ENCODE data around the gene PCDH9.
"Not testable (repeated sequence)": the region's sequence is repeated elsewhere in the genome, so short reads cannot be mapped to it uniquely, and the experiment has no call there.

PCDH9 gene

GRCh38 chr13:66312312-66313087 lies 917.6 kb downstream of the PCDH9 start:
- DNase-seq, result no peak

DNA sequence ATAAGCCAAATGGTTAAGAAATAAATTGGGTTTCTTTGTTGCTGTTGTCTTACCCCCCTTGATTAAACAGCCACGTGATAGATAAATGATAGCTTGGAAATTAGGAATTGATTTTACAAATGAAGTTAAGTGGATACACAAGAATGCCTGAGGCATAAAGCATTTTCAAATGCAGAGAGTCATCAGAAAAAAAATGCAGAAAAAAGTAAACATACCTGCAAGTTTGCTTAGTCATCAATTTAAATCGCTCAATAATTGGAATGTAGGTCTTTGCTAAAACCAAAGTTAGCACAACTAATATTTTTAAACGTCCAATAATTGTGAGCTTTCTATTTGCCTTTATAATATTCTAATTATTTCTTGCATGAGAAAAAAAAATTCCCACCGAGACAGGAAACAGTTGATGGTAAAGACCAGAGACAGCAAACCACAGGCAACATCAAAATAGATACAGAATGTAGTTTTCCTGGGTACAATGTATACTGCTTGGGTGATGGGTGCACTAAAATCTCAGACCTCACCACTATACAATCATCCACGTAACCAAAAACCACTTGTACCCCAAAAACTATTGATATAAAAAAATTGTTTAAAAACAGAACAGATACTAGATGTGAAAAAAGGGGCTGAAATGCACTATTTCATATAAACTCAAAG lies 924.0 kb downstream of the PCDH9 start:
- DNase-seq, result no peak

GRCh38 chr13:66301482-66301881 lies 928.7 kb downstream of the PCDH9 start:
- no peak for DNase-seq

- DNase-seq, result no peak
Observed at GRCh38 chr13:66301006-66301405, 929.1 kb downstream of the PCDH9 start.

DNA sequence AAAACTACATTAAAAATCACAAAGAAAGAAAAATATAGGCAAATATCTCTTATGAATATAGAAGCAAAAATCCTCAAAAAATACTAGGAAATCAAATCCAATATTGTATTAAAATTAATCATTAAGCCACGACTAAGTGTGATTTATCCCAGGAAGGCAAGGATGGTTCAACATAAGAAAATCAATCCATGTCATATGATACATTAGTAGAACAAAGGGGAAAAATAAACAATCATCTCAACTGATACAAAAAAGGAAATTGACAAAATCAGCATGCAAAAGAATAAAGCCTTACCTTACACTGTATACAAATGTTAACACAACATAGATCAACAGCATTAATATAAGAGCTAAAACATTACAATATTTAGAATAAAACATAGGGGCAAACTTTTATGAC lies 933.3 kb downstream of the PCDH9 start:
- DNase-seq, result no peak

DNA sequence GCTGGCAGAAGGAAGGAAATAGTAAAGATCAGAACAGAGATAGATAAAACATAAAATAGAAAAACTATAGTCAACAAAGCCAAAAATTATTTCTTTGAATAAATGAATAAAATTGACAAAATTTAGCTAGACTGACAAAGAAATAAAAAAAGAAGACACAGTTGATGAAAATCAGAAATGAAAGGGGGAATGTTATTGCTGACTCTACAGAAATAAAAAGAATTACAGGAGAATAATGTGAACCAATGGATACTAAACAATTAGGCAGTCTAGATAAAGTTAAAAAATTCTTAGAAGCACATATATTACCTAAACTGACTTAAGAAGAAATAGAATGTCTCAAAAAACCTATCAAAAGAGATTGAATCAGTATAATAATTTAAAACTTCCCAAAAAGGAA lies 933.8 kb downstream of the PCDH9 start:
- no peak for DNase-seq

DNA sequence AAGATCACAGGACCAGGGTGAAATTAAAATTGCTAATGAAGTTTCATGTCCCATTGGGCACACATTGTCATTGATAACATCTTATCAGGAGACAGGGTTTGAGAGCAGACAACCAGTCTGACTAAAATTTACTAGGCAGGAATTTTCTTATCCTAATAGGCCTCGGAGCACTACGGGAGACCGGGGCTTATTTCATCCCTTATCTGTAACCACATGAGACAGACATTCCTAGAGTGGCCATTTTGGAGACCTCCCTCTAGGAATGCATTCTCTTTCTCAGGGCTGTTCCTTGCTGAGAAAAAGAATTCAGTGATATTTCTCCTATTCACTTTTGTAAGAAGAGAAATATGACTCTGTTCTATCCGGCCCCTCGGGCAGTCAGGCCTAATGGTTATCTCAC lies 943.3 kb downstream of the PCDH9 start:
- DNase-seq, result not testable (repeated sequence)

GRCh38 chr13:66275416-66275815 lies 954.7 kb downstream of the PCDH9 start:
- no peak for DNase-seq

- no peak for DNase-seq
Observed at GRCh38 chr13:66273011-66273410, 957.1 kb downstream of the PCDH9 start.

DNA sequence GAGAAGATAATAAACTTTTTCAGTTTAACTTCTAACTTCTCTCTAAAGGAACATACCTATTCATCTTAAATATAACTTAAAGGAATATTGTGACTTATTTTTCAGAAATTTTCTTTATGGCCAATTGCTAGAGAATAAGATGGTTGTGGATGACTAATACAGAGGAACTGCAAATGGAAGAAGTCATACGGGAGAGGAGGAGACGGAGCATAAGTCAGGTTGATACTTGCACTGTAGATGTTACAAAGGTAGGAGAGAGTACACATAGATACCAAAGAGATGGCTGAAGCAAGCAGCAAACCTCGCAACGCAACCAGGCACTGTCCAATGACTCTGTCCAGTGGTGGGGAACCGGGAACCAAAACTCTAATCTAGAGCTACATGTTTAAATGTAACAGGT lies 963.4 kb downstream of the PCDH9 start:
- no peak for DNase-seq

GRCh38 chr13:66266348-66266747 lies 963.8 kb downstream of the PCDH9 start:
- no peak for DNase-seq

- no peak for DNase-seq
Observed at GRCh38 chr13:66265371-66265770, 964.8 kb downstream of the PCDH9 start.

- DNase-seq, result no peak
Observed at GRCh38 chr13:66264971-66265370, 965.2 kb downstream of the PCDH9 start.

- DNase-seq, result no peak
Observed at GRCh38 chr13:66262330-66262729, 967.8 kb downstream of the PCDH9 start.

DNA sequence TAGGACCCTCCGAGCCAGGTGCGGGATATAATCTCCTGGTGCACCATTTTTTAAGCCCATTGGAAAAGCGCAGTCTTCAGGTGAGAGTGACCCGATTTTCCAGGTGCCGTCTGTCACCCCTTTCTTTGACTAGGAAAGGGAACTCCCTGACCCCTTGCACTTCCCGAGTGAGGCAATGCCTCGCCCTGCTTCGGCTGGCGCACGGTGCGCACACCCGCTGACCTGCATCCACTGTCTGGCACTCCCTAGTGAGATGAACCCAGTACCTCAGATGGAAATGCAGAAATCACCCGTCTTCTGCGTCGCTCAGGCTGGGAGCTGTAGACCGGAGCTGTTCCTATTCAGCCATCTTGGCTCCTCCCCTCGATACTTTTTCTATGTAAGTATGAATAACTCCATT lies 970.7 kb downstream of the PCDH9 start:
- peak; percentile 4 for DNase-seq

Data from activated gamma-delta T cell (primary cell).